KMS-11 (cell line): ENCODE measurements around the gene RMP24.

Experiments
- H2AFZ ChIP-seq: fragments of 200-600 bp; sonication (generic); 2 replicates; pipeline ENCODE4 v1.6.1; 2016; ENCODE audit warnings: antibody characterized with exemption, mixed run types, low read depth
- H3K27ac ChIP-seq: fragments of 200-600 bp; sonication (generic); 2 replicates; pipeline ENCODE4 v1.6.1; 2016; ENCODE audit warnings: mild to moderate bottlenecking, mixed run types
- H3K27me3 ChIP-seq: fragments of 200-600 bp; sonication (generic); 2 replicates; pipeline ENCODE4 v1.6.1; 2017; ENCODE audit warnings: mild to moderate bottlenecking, low read depth, mixed run types, moderate library complexity; ENCODE audit not compliant: insufficient read depth
- H3K36me3 ChIP-seq: fragments of 200-600 bp; sonication (generic); 2 replicates; pipeline ENCODE4 v1.6.1; 2017; ENCODE audit warnings: mild to moderate bottlenecking, mixed run types; ENCODE audit not compliant: insufficient read depth
- H3K4me1 ChIP-seq: fragments of 200-600 bp; sonication (generic); 2 replicates; pipeline ENCODE4 v1.6.1; 2016; ENCODE audit warnings: mild to moderate bottlenecking, low read depth, mixed run types; ENCODE audit not compliant: poor library complexity, severe bottlenecking
- H3K4me2 ChIP-seq: fragments of 200-600 bp; sonication (generic); 2 replicates; pipeline ENCODE4 v1.7.0; 2016; ENCODE audit warnings: mild to moderate bottlenecking, mixed run types
- H3K4me3 ChIP-seq: fragments of 200-600 bp; sonication (generic); IDR thresholded peaks from 2 replicates; pipeline ENCODE4 v1.6.1; 2017; ENCODE audit warnings: low read depth, low read length, mixed read lengths; ENCODE audit not compliant: insufficient read depth
- H3K79me2 ChIP-seq: fragments of 200-600 bp; sonication (generic); 2 replicates; pipeline ENCODE4 v1.6.1; 2016; ENCODE audit warnings: low read depth, mixed run types; ENCODE audit not compliant: insufficient read depth
- H3K9ac ChIP-seq: fragments of 200-600 bp; sonication (generic); 2 replicates; pipeline ENCODE4 v1.6.1; 2016; ENCODE audit warnings: mild to moderate bottlenecking, mixed run types
- H4K20me1 ChIP-seq: fragments of 200-600 bp; sonication (generic); 2 replicates; pipeline ENCODE4 v1.6.1; 2016; ENCODE audit warnings: mild to moderate bottlenecking, mixed run types; ENCODE audit not compliant: insufficient read depth
- TF ChIP-seq, protein P1 (sequence below): fragments of 200-600 bp; sonication (generic); conservative IDR thresholded peaks from 2 replicates; pipeline ENCODE4 v1.6.1; 2017; ENCODE audit warnings: low read depth, mild to moderate bottlenecking, antibody characterized with exemption, low read length, moderate library complexity, mixed read lengths

RMP24 gene

GRCh38 chr18:35942661-35943060, 29.8 kb upstream of the RMP24 start:
- Histone ChIP-seq H3K27me3 (no peaks in the 10 kb centered on the region), H3K36me3 (no peaks in the 10 kb centered on the region)
- TF ChIP-seq, protein P1, sequence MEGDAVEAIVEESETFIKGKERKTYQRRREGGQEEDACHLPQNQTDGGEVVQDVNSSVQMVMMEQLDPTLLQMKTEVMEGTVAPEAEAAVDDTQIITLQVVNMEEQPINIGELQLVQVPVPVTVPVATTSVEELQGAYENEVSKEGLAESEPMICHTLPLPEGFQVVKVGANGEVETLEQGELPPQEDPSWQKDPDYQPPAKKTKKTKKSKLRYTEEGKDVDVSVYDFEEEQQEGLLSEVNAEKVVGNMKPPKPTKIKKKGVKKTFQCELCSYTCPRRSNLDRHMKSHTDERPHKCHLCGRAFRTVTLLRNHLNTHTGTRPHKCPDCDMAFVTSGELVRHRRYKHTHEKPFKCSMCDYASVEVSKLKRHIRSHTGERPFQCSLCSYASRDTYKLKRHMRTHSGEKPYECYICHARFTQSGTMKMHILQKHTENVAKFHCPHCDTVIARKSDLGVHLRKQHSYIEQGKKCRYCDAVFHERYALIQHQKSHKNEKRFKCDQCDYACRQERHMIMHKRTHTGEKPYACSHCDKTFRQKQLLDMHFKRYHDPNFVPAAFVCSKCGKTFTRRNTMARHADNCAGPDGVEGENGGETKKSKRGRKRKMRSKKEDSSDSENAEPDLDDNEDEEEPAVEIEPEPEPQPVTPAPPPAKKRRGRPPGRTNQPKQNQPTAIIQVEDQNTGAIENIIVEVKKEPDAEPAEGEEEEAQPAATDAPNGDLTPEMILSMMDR = no peak

GRCh38 chr18:35948080-35948479, 24.4 kb upstream of the RMP24 start:
- Histone ChIP-seq H3K27me3 (no peaks in the 10 kb centered on the region), H2AFZ (no peak overlapping the region), H3K4me1 (no peaks in the 10 kb centered on the region), H4K20me1 (no peaks in the 10 kb centered on the region), H3K9ac (no peak overlapping the region), H3K36me3 (no peaks in the 10 kb centered on the region), H3K4me3 (no peak overlapping the region), H3K4me2 (no peak overlapping the region), H3K79me2 (no peaks in the 10 kb centered on the region), H3K27ac (no peak overlapping the region)
- TF ChIP-seq, protein P1 = no peak

More at GRCh38 chr18:35942661-35943060, 29.8 kb upstream of the RMP24 start:
- Histone ChIP-seq H3K4me1 (no peaks in the 10 kb centered on the region), H4K20me1 (no peaks in the 10 kb centered on the region), H3K27ac (no peak overlapping the region), H2AFZ (no peak overlapping the region), H3K79me2 (no peaks in the 10 kb centered on the region), H3K9ac (no peak overlapping the region), H3K4me2 (no peak overlapping the region), H3K4me3 (no peak overlapping the region)

- H3K27ac ChIP-seq = no peak overlapping the region
- no peak overlapping the region for H3K4me3 ChIP-seq
- H3K79me2 ChIP-seq = no peaks in the 10 kb centered on the region
- no peaks in the 10 kb centered on the region for H4K20me1 ChIP-seq
- H3K4me1 ChIP-seq = peaks cover 9% of the 10 kb centered on the region
- no peak overlapping the region for H3K4me2 ChIP-seq
- H3K27me3 ChIP-seq = no peaks in the 10 kb centered on the region
- H3K9ac ChIP-seq = no peak overlapping the region
- H3K36me3 ChIP-seq = no peaks in the 10 kb centered on the region
- H2AFZ ChIP-seq = no peak overlapping the region
- TF ChIP-seq, protein P1 = no peak
These were observed 23.4 kb upstream of the RMP24 start for GRCh38 chr18:35949090-35949489.

DNA sequence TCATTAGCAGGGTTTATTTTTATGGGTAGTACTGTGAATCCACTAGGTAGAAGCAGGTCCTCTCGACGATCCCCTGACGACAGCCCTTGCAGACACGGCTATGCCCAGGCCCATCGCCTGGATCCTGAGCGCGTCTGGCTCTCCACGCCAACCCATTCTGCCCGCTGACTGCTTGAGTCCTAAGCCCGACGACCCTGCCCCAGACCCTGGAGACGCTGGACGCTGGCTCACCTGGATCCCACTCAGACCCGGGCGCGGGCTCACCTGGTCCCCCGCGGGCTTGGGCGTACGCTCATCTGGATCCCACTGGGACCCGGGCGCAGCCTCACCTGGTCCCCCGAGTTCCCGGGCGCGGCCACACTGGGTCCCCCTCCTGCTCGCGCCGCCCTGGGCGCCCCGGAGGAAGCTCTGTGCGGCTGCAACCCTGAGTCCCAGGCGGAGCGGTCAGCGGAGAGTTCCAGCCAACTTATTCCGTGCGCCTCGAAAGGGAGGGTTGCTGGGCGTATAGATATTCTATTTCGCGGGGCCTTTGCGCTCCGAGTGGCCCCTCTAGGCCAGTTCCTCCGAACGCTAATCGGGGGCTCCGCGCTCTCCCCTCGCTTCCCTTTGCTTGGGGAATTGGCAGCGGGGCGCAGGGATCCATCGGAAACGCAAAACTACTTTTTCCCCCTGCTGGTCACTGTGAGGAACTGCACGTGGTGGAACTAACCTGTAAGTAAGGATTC, 22.4 kb upstream of the RMP24 start:
- Histone ChIP-seq H4K20me1 (no peaks in the 10 kb centered on the region), H3K27me3 (no peaks in the 10 kb centered on the region), H3K79me2 (no peaks in the 10 kb centered on the region), H3K27ac (no peak overlapping the region), H3K4me2 (no peak overlapping the region), H3K4me1 (peaks cover 11% of the 10 kb centered on the region), H3K9ac (no peak overlapping the region), H3K4me3 (no peak overlapping the region), H2AFZ (no peak overlapping the region), H3K36me3 (no peaks in the 10 kb centered on the region)
- TF ChIP-seq, protein P1 = peak; percentile 96
